Left ventricle myocardium inferior (tissue), 1 donor: Measurements from ENCODE around the gene ZNF750. TPM values are rescaled to one million over a fixed set of nuclear protein-coding genes. Genes with fewer than 3 reads are reported as not detected.

Source experiments
- DNase-seq: peaks from one replicate; pipeline ENCODE4 v3.0.0-alpha.2; 2020
- H3K27ac ChIP-seq: fragments of 200-600 bp; replicated peaks from 2 replicates; pipeline ENCODE4 v1.8.0; 2021
- H3K27me3 ChIP-seq: fragments of 200-600 bp; 2 replicates; pipeline ENCODE4 v1.8.0; 2021; ENCODE audit warnings: low read depth
- H3K36me3 ChIP-seq: fragments of 200-600 bp; 2 replicates; pipeline ENCODE4 v1.8.0; 2021
- H3K4me1 ChIP-seq: fragments of 200-600 bp; 2 replicates; pipeline ENCODE4 v1.8.0; 2021
- H3K4me3 ChIP-seq: fragments of 200-600 bp; 2 replicates; pipeline ENCODE4 v1.8.0; 2021; ENCODE audit warnings: mild to moderate bottlenecking, moderate library complexity
- H3K9me3 ChIP-seq: fragments of 200-600 bp; replicated peaks from 2 replicates; pipeline ENCODE4 v1.8.0; 2021
- CTCF ChIP-seq: fragments of 200-600 bp; IDR thresholded peaks from 2 replicates; pipeline ENCODE4 v1.8.0; 2021; ENCODE audit warnings: antibody characterized with exemption, mild to moderate bottlenecking, borderline replicate concordance
- intact Hi-C: fragments of 100-400 bp; cut with micrococcal nuclease; formaldehyde crosslinking; loops from one replicate; pipeline ENCODE4 v1.11.0; 2022
- total RNA-seq: library from RNA; stranded (reverse); fragmentation: NEBNext Ultra II Directional; extraction: Animal tissue kit (Norgen Biotek cat#: 25700); gene quantifications from one replicate; pipeline ENCODE4 v1.2.1, GENCODE V29; 2021
- donor health status: DM: no; HTN: yes; CAD: no; lungs with severe emphysema.

The ZNF750 gene
- total RNA-seq, 1 donor from 2014 or later: not detected

- Histone ChIP-seq H3K27ac (peak overlapping the region; percentile 65), H3K27me3 (no peaks in the 10 kb centered on the region), H3K4me3 (peak overlapping the region; percentile 2), H3K4me1 (peaks cover 45% of the 10 kb centered on the region), H3K9me3 (no peaks in the 10 kb centered on the region), H3K36me3 (no peaks in the 10 kb centered on the region)
- DNase-seq: no peak
- no peak for TF ChIP-seq CTCF
- intact Hi-C loops: no loop called here
These were observed 2.1 kb downstream of the ZNF750 start for GRCh38 chr17:82837586-82838320.

DNA sequence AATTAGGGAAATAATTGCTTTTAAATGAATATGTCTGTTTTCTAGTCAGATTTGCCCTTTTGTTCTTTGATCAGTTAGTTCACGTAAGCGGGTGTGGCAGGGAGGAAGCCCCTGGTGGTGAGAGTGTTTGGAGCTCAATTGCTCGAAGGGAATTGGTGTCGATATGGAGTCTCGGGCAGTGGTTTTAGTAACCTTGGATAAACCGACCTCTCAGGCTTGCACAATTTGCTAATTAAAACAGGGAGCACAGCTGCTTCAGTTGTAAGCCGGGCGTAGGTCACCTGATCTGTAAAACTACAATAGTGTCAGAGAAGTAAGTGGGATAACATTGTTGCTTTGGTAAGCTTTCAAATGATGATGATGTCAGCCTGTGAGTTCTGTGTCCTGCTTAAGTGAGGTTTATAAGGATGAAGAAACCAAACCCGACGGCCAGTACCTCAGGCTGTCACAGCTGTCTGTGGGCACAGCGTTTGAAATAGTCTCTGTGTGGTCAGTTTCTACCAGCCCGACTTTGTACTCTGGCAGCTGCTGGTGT, 2.9 kb downstream of the ZNF750 start:
- peak; percentile 36 for TF ChIP-seq CTCF
- no peak for DNase-seq
- no peaks in the 10 kb centered on the region for H3K36me3 ChIP-seq
- no peaks in the 10 kb centered on the region for H3K9me3 ChIP-seq
- no peak overlapping the region for H3K4me3 ChIP-seq
- no peaks in the 10 kb centered on the region for H3K27me3 ChIP-seq
- peaks cover 45% of the 10 kb centered on the region for H3K4me1 ChIP-seq
- H3K27ac ChIP-seq: peak overlapping the region; percentile 65
- intact Hi-C loops: no loop called here

GRCh38 chr17:82835766-82836512, 3.9 kb downstream of the ZNF750 start:
- H3K27me3 ChIP-seq: no peaks in the 10 kb centered on the region
- intact Hi-C loops: no loop called here
- no peak overlapping the region for H3K4me3 ChIP-seq
- DNase-seq: no peak
- H3K27ac ChIP-seq: peak overlapping the region; percentile 65
- no peaks in the 10 kb centered on the region for H3K9me3 ChIP-seq
- no peak for TF ChIP-seq CTCF
- H3K4me1 ChIP-seq: peaks cover 45% of the 10 kb centered on the region
- H3K36me3 ChIP-seq: no peaks in the 10 kb centered on the region

GRCh38 chr17:82835122-82835521, 4.7 kb downstream of the ZNF750 start:
- no peak for TF ChIP-seq CTCF
- H3K27ac ChIP-seq: peak overlapping the region; percentile 65
- no peaks in the 10 kb centered on the region for H3K27me3 ChIP-seq
- H3K4me3 ChIP-seq: no peak overlapping the region
- intact Hi-C loops: no loop called here
- H3K4me1 ChIP-seq: peaks cover 52% of the 10 kb centered on the region
- H3K36me3 ChIP-seq: no peaks in the 10 kb centered on the region
- no peak for DNase-seq
- no peaks in the 10 kb centered on the region for H3K9me3 ChIP-seq

DNA sequence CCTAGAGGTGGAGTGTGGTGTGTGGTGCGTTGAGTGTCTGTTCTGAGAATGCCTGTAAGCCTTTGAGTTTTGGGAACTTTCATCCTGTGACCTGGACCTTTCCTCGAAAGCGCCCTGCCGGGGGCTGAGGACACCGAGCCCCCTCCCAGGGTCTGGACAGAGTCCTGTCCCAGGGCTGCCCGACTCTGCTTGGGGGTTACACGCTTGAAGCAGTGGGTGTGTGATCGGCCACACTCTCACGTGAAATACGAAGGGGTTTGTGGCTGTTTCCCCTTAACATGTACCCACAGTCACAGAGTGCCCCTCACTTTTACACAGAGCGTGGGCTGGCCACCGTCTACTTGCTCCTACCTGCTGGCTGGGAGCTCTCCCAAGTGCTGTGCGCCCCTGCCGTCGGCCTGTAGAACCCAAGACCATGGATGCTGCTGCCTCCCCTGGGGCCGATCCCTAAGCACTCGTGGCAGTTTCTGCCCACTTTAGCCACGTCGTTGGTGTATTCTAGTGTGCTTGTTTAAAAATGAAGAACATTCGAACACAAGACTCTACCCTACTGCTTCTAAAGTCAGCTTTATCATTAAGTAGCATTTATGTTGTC, 6.8 kb downstream of the ZNF750 start:
- Histone ChIP-seq H3K27ac (peak overlapping the region; percentile 84), H3K4me1 (peaks cover 50% of the 10 kb centered on the region), H3K4me3 (peak overlapping the region; percentile 60)

More for the DNA sequence above, 6.8 kb downstream of the ZNF750 start:
- Histone ChIP-seq H3K27me3 (no peaks in the 10 kb centered on the region), H3K9me3 (no peaks in the 10 kb centered on the region), H3K36me3 (no peaks in the 10 kb centered on the region)
- no peak for TF ChIP-seq CTCF
- no peak for DNase-seq
- intact Hi-C loops: no loop called here
